OCI-M2 (cell line): ENCODE data around the gene MAML2.

ENCODE experiments used
- DNase-seq: peaks from one replicate; lab custom pipeline; 2025; ENCODE audit not compliant: unreplicated experiment; lab: John Stamatoyannopoulos, UW

The MAML2 gene

GRCh38 chr11:96137373-96137772 lies 205.6 kb downstream of the MAML2 start:
- no peak for DNase-seq

GRCh38 chr11:96136613-96137298 lies 206.2 kb downstream of the MAML2 start:
- no peak for DNase-seq

DNA sequence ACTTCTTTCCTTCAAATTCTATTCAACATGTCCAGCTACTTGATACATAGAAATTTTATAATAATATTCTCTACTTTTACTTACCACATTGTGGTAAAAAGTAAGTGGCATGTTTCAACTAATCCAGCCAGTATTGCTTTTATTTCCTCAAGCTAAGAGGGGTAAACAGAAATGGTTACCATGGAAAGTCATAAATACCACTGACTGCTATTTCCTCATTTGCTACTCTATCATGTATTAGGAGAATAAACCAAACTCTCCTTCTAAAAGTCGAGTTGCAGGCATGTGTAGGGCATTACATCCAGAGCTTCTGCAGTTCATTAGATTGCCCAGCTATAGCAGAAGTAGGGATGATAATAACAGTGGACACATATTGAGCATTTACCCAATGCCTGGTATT lies 208.4 kb downstream of the MAML2 start:
- DNase-seq: no peak

DNA sequence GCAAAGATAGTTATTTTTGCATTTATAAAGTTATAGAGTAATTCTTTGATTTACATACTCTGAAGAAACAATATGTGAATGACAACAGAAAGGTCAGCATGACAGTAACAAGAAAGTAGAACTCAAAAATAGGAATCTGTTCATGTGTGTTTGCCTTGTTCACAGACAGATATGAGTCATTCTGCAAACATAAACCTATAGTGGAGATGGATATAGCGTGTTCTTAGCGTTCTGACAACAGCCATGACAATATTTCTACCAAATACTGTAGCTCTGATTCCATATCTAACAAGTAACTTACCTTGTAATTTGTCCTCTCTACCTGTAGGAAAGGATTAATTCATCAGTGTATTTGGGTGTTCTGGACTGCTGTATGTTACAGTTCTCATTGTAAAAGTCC lies 210.6 kb downstream of the MAML2 start:
- no peak for DNase-seq

GRCh38 chr11:96130061-96130620 lies 212.9 kb downstream of the MAML2 start:
- DNase-seq: no peak

DNA sequence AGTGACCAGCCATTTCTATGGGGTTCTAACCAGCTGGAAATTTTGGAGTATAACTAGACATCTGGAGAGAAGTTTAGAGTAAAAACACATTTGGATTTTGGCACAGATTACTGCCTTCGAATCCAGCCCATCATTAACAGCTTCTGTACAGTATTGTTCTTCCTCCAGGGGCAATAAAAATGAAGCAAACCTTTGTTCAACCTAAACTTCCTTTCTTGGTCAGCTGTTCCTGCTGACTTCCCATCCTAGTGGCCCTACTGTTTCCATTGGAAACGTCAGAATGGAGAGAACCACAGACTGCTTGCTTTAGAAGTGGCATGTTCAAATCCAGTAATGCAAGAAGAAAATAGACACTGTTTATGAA lies 215.4 kb downstream of the MAML2 start:
- no peak for DNase-seq

DNA sequence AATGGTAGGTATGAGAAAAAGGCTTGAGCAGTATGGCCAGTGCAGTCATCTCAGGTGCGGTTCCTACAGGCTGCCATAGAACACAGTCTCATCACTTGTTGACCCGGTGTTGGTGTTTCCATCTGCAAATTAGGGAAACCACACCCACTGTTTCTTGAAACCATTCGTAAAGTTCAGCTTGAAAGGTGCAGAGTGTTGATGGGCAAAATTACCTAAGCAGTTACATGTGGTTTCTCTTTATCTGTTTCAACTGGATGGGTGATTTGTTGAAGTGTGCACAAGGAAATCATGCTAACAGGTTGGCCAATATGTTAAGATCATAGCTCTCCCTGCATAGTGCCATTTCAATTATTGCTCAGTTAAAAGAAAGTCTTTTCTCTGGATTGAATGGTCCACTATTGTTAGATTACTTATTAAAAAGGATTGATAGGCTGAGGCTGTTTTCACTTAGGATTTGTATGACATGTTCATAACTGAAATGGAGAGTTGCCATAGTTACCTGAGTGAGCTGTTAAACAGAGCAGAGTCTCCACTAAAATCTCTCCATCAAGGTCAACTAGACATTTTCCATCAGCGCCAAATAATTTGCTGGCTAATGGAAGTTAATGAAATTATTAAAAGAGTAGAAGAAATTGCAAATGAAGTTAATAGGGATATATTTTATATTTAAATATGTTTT lies 215.9 kb downstream of the MAML2 start:
- DNase-seq: no peak

- no peak for DNase-seq
Measured at GRCh38 chr11:96125400-96125799, 217.6 kb downstream of the MAML2 start.

DNA sequence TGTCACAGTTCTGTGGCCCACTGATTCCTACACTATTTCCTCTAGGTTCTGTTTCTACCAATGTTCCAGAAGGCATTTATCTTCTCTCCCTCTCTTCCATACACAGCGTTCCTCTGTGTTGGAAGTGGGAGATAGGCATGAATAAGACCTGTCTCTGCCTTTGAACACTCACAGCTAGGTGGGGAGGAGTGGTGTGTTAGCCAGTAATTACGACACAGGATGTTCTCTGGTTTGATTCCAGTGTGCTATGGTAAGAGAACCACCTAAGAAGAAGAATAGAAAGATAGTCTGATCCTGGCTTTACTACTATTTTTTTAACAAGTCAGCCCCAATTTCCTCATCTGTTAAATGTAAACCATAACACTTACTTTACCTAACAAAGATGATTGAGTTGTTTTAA lies 218.8 kb downstream of the MAML2 start:
- DNase-seq: no peak

DNA sequence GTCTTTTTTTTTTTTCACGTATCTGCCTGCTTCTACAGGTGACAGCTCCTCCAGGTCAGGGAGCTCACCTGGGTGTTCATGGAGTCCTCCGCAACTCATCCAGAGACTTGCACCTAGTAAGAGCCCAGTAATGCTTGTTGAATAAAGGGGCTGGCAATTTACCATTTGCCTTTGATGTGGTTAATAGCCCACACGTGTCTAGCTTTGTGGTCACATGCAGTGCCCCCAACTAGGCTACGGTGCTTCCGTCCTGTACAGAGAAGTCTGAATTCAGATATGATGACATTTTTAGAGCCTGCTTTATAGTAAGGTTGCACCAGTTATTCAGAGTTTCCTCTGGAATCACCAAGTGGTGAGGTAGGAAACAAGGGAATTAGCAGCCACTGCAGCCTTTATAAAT lies 219.7 kb downstream of the MAML2 start:
- no peak for DNase-seq

GRCh38 chr11:96122601-96123074 lies 220.4 kb downstream of the MAML2 start:
- DNase-seq: no peak

GRCh38 chr11:96119211-96119610 lies 223.8 kb downstream of the MAML2 start:
- no peak for DNase-seq

GRCh38 chr11:96116376-96116775 lies 226.6 kb downstream of the MAML2 start:
- no peak for DNase-seq

DNA sequence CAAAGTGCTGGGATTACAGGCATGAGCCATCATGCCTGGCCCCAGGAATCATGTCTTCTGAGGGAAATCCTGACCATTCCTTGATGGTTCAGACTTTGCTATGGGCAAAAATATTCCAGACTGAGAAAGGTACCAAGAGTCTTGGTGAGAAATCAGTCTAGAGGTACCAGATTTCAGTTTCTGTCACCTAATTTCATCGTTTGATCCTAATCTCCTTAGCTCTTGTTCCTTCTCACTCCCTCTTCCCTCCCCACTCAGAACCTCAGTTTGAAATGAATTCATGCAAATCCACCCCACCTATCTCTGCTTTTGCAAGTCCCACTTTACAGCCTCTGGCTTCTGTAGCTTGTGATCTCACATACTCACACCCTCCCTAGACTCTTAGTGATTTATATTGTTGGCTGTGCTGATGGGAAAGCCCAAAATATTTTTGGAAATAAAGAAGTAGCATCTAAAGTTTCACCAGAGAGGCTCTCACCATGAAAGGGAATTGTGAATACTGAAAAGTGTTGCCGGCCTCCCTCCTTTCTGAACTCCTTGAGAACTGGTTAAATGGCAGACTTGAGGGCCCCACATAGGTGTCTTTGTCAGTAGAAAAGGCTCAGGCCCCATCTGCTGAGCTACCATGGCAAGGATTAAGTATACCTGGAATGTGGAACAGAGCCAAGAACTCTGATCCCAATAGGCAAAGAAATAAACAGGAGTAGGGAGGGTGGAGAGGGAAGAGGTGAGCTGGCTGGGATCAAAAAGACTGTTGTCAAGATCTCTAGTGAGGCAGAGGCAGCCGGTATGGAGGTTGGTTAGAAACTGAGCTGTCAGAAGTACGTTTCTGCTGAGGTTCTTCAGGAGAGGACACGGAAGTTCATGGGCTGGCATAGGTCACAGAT lies 228.6 kb downstream of the MAML2 start:
- DNase-seq: no peak

DNA sequence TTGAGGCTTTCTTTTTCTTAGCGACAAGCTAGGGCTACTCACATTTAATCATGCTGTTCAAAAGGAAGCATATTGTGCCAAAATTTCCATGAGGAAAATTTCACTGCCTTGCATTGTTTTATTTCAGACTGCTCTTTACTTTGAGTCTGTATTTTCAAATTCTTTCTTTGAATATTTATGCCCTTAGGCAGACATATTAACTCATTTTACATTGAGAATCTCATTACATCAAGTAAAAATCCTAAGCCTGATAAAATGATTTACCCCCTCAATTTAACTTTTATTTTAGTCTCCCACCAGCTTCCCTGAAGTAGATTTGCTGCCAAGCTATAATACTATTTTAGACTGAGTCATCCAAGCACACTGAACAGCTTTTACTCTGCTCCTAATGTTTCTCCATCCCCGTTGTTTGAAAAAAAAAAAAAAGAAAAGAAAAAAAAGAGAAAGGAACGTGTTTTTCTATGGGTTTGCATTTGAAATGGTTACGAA lies 229.8 kb downstream of the MAML2 start:
- no peak for DNase-seq

GRCh38 chr11:96112192-96113128 lies 230.5 kb downstream of the MAML2 start:
- DNase-seq: no peak

DNA sequence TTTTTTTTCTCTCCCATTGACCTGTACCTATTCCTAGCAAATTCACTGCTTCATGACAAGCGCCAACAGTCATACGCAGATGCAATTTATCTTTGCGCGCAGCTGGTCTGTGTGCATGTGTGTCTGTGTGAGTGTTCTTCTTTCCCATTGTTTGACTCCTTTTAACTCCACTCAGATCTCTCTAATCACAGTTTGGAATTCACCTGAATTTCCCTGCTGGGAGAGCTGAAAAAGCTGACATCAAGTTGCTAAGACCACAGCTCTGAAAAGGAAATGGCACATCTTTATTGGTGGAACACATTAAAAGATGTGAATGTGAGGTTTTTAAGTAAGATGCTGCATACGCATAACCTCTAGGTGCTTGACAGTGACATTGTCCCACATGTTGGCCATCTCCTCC lies 231.7 kb downstream of the MAML2 start:
- no peak for DNase-seq

DNA sequence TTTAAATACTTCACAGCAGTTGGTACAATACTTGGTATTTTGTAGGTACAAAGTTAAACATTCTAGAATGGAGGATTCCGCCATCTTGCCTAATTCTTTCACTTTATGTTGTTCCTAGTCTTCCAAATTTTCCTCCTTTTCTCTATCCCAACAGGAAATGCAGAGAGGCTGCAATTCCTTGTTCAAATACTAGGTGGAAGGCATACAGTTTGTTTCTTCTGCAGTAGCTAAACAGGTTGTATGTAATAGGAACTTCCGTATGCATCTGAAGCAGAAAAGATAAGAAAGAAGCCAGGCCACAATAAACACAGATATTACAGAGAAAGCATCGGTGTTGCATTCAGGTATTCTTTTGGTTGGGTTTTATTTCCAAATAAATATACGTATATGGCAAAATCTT lies 232.7 kb downstream of the MAML2 start:
- DNase-seq: no peak

GRCh38 chr11:96109331-96110030 lies 233.5 kb downstream of the MAML2 start:
- DNase-seq: no peak
